OCI-LY1 (cell line): ENCODE measurements around the gene HDGFL2.

Experiments used
- H2AFZ ChIP-seq: fragments of 200-600 bp; sonication (generic), shearing (Covaris generic); 2 replicates; pipeline ENCODE4 v1.6.0; 2014; ENCODE audit warnings: antibody characterized with exemption, mild to moderate bottlenecking, low read length
- H3F3A ChIP-seq: fragments of 200-600 bp; sonication (generic), shearing (Covaris generic); 2 replicates; pipeline ENCODE4 v1.6.0; 2014; ENCODE audit warnings: mild to moderate bottlenecking, antibody characterized with exemption, low read length, moderate library complexity; ENCODE audit not compliant: insufficient read depth
- H3K27ac ChIP-seq: fragments of 200-600 bp; sonication (generic); 2 replicates; pipeline ENCODE4 v1.5.1; 2014; ENCODE audit warnings: low read length, mixed run types, mild to moderate bottlenecking, low read depth; ENCODE audit not compliant: poor library complexity, severe bottlenecking
- H3K27me3 ChIP-seq: fragments of 200-600 bp; sonication (generic); 2 replicates; pipeline ENCODE4 v1.6.0; 2014; ENCODE audit warnings: antibody characterized with exemption, mild to moderate bottlenecking, low read length, moderate library complexity; ENCODE audit not compliant: insufficient read depth
- H3K36me3 ChIP-seq: fragments of 200-600 bp; sonication (generic); 2 replicates; pipeline ENCODE4 v1.6.1; 2014; ENCODE audit warnings: mild to moderate bottlenecking, antibody characterized with exemption, low read length, moderate library complexity, mixed read lengths; ENCODE audit not compliant: insufficient read depth
- H3K4me1 ChIP-seq: fragments of 200-600 bp; sonication (generic); 2 replicates; pipeline ENCODE4 v1.5.1; 2014; ENCODE audit warnings: mild to moderate bottlenecking, low read length, moderate library complexity; ENCODE audit not compliant: insufficient read depth, severe bottlenecking
- H3K4me2 ChIP-seq: fragments of 200-600 bp; sonication (generic), shearing (Covaris generic); 2 replicates; pipeline ENCODE4 v1.6.1; 2014; ENCODE audit warnings: low read length
- H3K4me3 ChIP-seq: fragments of 200-600 bp; sonication (generic); 2 replicates; pipeline ENCODE4 v1.5.1; 2014; ENCODE audit warnings: low read length, low read depth, mild to moderate bottlenecking, mixed read lengths; ENCODE audit not compliant: poor library complexity, severe bottlenecking
- H3K79me2 ChIP-seq: fragments of 200-600 bp; shearing (Covaris generic); 2 replicates; pipeline ENCODE4 v1.6.1; 2016; ENCODE audit warnings: mixed run types, low read length, mixed read lengths; ENCODE audit not compliant: insufficient read depth
- H3K9ac ChIP-seq: fragments of 200-600 bp; sonication (generic), shearing (Covaris generic); 2 replicates; pipeline ENCODE4 v1.6.1; 2014; ENCODE audit warnings: mild to moderate bottlenecking, low read length, mixed read lengths
- H3K9me2 ChIP-seq: fragments of 200-600 bp; sonication (generic), shearing (Covaris generic); 2 replicates; pipeline ENCODE4 v1.6.1; 2014; ENCODE audit warnings: low read depth, mild to moderate bottlenecking, low read length, mixed read lengths
- H3K9me3 ChIP-seq: fragments of 200-600 bp; shearing (Covaris generic); 2 replicates; pipeline ENCODE4 v1.6.1; 2014; ENCODE audit warnings: low read length, mixed read lengths
- H4K20me1 ChIP-seq: fragments of 200-600 bp; sonication (generic), shearing (Covaris generic); 2 replicates; pipeline ENCODE4 v1.6.0; 2016; ENCODE audit warnings: mild to moderate bottlenecking, low read length; ENCODE audit not compliant: insufficient read depth
- EZH2 ChIP-seq: fragments of 200-600 bp; sonication (generic), shearing (Covaris generic); IDR thresholded peaks from 2 replicates; pipeline ENCODE4 v1.8.0; 2017; ENCODE audit warnings: borderline replicate concordance, mixed run types, mild to moderate bottlenecking, antibody characterized with exemption, low read length, moderate library complexity, mixed read lengths
- TF ChIP-seq, protein P1 (sequence below): fragments of 200-600 bp; sonication (generic), shearing (Covaris generic); IDR thresholded peaks from 2 replicates; pipeline ENCODE4 v1.5.1; 2017; ENCODE audit warnings: mild to moderate bottlenecking, antibody characterized with exemption, low read length, moderate library complexity, mixed read lengths

Gene HDGFL2

DNA sequence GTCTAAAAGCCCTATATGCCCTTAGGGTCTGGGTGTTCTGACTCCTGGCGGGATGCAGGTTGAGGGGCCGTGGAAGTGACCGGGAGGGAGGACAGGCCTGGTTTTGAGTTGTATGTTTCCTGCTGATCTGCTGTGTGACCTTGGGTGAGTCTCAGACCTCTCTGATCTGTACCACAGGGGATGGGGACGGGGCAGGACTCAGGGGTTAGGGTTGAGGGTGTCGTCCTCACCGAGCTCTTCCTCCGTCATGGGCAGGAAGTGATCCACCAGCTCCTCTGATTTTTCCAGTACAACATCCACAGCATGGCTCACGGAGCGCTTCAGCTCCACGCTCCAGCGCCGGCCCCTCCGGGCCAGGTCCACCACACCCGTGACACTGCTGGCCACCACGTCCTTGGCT, 56.7 kb downstream of the HDGFL2 start:
- no peaks in the 10 kb centered on the region for H4K20me1 ChIP-seq
- no peaks in the 10 kb centered on the region for H3K79me2 ChIP-seq
- H3K9ac ChIP-seq: no peak overlapping the region
- H2AFZ ChIP-seq: no peak overlapping the region
- H3K4me2 ChIP-seq: no peak overlapping the region
- TF ChIP-seq, protein P1, sequence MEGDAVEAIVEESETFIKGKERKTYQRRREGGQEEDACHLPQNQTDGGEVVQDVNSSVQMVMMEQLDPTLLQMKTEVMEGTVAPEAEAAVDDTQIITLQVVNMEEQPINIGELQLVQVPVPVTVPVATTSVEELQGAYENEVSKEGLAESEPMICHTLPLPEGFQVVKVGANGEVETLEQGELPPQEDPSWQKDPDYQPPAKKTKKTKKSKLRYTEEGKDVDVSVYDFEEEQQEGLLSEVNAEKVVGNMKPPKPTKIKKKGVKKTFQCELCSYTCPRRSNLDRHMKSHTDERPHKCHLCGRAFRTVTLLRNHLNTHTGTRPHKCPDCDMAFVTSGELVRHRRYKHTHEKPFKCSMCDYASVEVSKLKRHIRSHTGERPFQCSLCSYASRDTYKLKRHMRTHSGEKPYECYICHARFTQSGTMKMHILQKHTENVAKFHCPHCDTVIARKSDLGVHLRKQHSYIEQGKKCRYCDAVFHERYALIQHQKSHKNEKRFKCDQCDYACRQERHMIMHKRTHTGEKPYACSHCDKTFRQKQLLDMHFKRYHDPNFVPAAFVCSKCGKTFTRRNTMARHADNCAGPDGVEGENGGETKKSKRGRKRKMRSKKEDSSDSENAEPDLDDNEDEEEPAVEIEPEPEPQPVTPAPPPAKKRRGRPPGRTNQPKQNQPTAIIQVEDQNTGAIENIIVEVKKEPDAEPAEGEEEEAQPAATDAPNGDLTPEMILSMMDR: no peak
- TF ChIP-seq EZH2: no peak
- H3K9me2 ChIP-seq: no peaks in the 10 kb centered on the region
- H3K27me3 ChIP-seq: peaks cover under 1% of the 10 kb centered on the region; the same call in 1 of the 2 replicates
- H3F3A ChIP-seq: no peaks in the 10 kb centered on the region
- H3K4me3 ChIP-seq: no peak overlapping the region
- no peaks in the 10 kb centered on the region for H3K9me3 ChIP-seq
- no peaks in the 10 kb centered on the region for H3K36me3 ChIP-seq
- H3K4me1 ChIP-seq: no peaks in the 10 kb centered on the region
- H3K27ac ChIP-seq: no peak overlapping the region

DNA sequence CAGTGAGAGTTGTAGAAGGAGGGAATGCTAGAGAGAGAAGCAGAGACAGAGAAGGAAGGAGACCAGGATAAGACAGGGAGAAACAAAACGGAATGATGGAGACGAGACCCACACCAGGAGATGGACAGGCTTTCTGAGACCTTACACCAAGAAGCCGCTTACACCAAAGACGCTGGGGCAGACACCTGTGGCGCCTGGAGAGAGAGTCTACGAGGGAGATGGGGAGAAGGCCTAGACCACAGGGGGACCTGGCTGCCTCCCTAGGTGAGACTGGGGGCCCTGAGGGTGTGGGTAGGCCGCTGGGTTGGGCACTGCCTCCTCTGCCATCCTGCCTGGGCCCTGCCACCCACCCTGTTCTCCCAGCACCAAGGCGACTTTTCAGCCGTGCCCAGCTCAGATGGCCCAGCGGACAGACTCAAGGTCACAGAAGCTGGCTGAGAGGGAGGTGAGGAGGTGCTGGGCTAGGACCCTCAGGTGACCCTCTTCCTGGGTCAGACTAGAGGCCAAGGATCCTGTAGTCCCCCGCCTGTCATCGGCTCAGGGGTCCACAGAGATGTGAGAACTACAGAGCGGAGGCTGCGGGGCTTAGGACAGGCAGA, 57.9 kb downstream of the HDGFL2 start:
- Histone ChIP-seq H3K4me3 (no peak overlapping the region), H3K27me3 (peaks cover 4% of the 10 kb centered on the region; the same call in 1 of the 2 replicates), H3K4me1 (peaks cover 7% of the 10 kb centered on the region), H3F3A (no peaks in the 10 kb centered on the region), H3K79me2 (no peaks in the 10 kb centered on the region), H3K4me2 (no peak overlapping the region), H4K20me1 (no peaks in the 10 kb centered on the region), H3K9ac (no peak overlapping the region), H3K9me2 (no peaks in the 10 kb centered on the region), H3K36me3 (no peaks in the 10 kb centered on the region), H3K27ac (no peak overlapping the region), H3K9me3 (no peaks in the 10 kb centered on the region), H2AFZ (no peak overlapping the region)
- TF ChIP-seq EZH2: no peak

DNA sequence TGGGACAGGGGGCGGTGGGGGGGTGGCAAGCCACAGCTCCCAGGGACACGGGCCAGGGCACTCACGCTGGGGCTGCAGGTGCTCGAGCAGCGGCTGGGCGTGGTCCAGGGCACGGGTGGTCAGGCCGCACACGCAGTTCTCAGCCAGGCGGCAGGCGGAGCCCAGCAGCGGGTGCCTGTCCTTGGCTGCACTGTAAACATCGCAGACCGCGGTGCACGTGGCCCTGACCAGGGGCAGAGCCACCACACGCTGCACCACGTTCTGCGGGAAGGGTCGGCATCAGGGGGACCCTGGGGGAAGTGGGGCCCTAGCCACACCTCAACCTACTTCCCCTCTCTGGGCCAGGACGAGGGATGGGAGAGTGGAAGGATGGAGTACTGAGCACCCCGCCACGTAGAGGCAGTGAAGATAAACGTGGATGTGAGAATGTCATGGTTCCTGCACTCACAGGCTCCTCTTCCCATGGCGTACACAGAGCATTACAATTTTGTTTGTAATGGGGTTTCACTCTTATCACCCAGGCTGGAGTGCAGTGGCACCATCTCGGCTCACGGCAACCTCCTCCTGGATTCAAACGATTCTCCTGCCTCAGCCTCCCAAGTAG, 59.6 kb downstream of the HDGFL2 start:
- Histone ChIP-seq H3K36me3 (no peaks in the 10 kb centered on the region), H3K4me3 (no peak overlapping the region), H2AFZ (no peak overlapping the region), H3K79me2 (no peaks in the 10 kb centered on the region), H3K9me3 (no peaks in the 10 kb centered on the region), H3K4me2 (no peak overlapping the region), H3K9ac (no peak overlapping the region), H3K9me2 (no peaks in the 10 kb centered on the region), H4K20me1 (no peaks in the 10 kb centered on the region), H3F3A (no peaks in the 10 kb centered on the region), H3K4me1 (peaks cover 15% of the 10 kb centered on the region), H3K27ac (no peak overlapping the region), H3K27me3 (peaks cover 4% of the 10 kb centered on the region; the same call in 1 of the 2 replicates)
- no peak for TF ChIP-seq EZH2
- TF ChIP-seq, protein P1: no peak

DNA sequence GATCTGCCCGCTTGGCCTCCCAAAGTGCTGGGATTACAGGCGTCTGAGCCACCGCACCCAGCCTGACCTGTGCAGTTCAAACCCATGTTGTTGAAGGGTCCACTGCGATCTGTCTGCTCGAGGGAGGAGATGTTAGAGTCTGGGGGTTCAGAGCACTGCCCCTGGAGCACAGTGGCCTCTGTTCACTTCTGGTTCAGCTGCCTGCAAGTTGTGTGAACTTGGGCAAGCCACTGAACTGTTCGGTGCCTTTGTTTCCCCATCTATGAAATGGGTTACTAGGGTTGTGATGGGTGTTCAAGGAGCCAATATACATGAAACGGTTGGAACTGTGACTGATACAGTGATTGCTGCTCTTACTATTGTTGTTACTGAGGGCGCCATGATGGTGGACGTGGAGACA, 61.2 kb downstream of the HDGFL2 start:
- H3K4me2 ChIP-seq: no peak overlapping the region
- no peaks in the 10 kb centered on the region for H4K20me1 ChIP-seq
- peaks cover 4% of the 10 kb centered on the region; the same call in 1 of the 2 replicates for H3K27me3 ChIP-seq
- TF ChIP-seq EZH2: no peak
- TF ChIP-seq, protein P1: no peak
- no peaks in the 10 kb centered on the region for H3K36me3 ChIP-seq
- no peak overlapping the region for H3K9ac ChIP-seq
- H3K4me1 ChIP-seq: peaks cover 15% of the 10 kb centered on the region
- H3F3A ChIP-seq: no peaks in the 10 kb centered on the region
- H2AFZ ChIP-seq: no peak overlapping the region
- no peak overlapping the region for H3K4me3 ChIP-seq
- H3K9me3 ChIP-seq: no peaks in the 10 kb centered on the region
- no peak overlapping the region for H3K27ac ChIP-seq
- no peaks in the 10 kb centered on the region for H3K9me2 ChIP-seq
- H3K79me2 ChIP-seq: no peaks in the 10 kb centered on the region
